Stomach (tissue), 9 donors: ENCODE results near the gene AADACL2. TPM values are rescaled to one million over a fixed set of nuclear protein-coding genes. Genes with fewer than 3 reads are reported as not detected.
"Not testable (repeated sequence)": the region's sequence is repeated elsewhere in the genome, so short reads cannot be mapped to it uniquely, and the experiment has no call there.

Experiments used
- DNase-seq, 2 donors: peaks; one replicate each; pipeline versions ENCODE4 v3.0.0 to v3.0.0-alpha.2; 2013 to 2019
- H3K27ac ChIP-seq, 5 donors: fragments of 200-600 bp in 4 of 5; sonication (generic) in 4 of 5; one replicate each; pipeline ENCODE4 v1.5.1; 2013 to 2019; ENCODE audit warnings: mild to moderate bottlenecking in 1 of 5, moderate library complexity in 1 of 5
- H3K27me3 ChIP-seq, 3 donors: fragments of 200-600 bp; sonication (generic); one replicate each; pipeline ENCODE4 v1.5.1; 2017 to 2019; ENCODE audit warnings: mixed run types in 1 of 3
- H3K36me3 ChIP-seq, 4 donors: fragments of 200-600 bp; sonication (generic); 1 replicate in 3 of 4; 2 replicates in 1 of 4; pipeline ENCODE4 v1.5.1; 2016 to 2019
- H3K4me1 ChIP-seq, 4 donors: fragments of 200-600 bp; sonication (generic); one replicate each; pipeline ENCODE4 v1.5.1; 2016 to 2019
- H3K4me3 ChIP-seq, 4 donors: fragments of 200-600 bp; sonication (generic) in 3 of 4; one replicate each; pipeline ENCODE4 v1.5.1; 2016 to 2019; ENCODE audit warnings: mild to moderate bottlenecking in 1 of 4
- H3K9me3 ChIP-seq, 4 donors: fragments of 200-600 bp; sonication (generic); one replicate each; pipeline ENCODE4 v1.5.1; 2016 to 2019
- EP300 ChIP-seq: sonication (generic); formaldehyde crosslinking; IDR thresholded peaks from one replicate; pipeline ENCODE4 v1.6.1; 2017; ENCODE audit warnings: antibody characterized with exemption
- POLR2A ChIP-seq, 4 donors: fragments of 450-650 bp; IDR thresholded peaks; one replicate each; pipeline ENCODE4 v1.6.1; 2016; ENCODE audit warnings: antibody characterized with exemption in 4 of 4, control low read depth in 2 of 4, mild to moderate bottlenecking in 1 of 4, moderate library complexity in 1 of 4
- POLR2AphosphoS5 ChIP-seq, 3 donors: sonication (generic); formaldehyde crosslinking; IDR thresholded peaks; one replicate each; pipeline ENCODE4 v1.6.1; 2016; ENCODE audit warnings: antibody characterized with exemption in 3 of 3
- WGBS, 5 donors: extraction: QIAGEN DNeasy Blood & Tissue Kit in 3 of 5; methylation state at CpG; one replicate each; pipeline versions ENCODE4 v1.1.5 to v1.1.7; 2013 to 2018; 5-methylcytosine and 5-hydroxymethylcytosine counted together
- intact Hi-C: fragments of 100-400 bp; cut with DNase I; formaldehyde crosslinking; loops from one replicate; pipeline ENCODE4 v1.15.1; 2023; ENCODE audit warnings: low total_unique reads
- polyA plus RNA-seq, 3 donors: library from polyadenylated mRNA; stranded (reverse); fragments of 200-250 nt; gene quantifications; one replicate each; pipeline ENCODE4 v1.2.3, GENCODE V29; 2013
- total RNA-seq, 5 donors: library from RNA; depleted of rRNA; stranded (reverse); fragments of >200 nt; gene quantifications; one replicate each; pipeline versions ENCODE4 v1.1.0 to v1.2.3, GENCODE V29; 2014 to 2016
- TF ChIP-seq, protein P1 (sequence below), 7 experiments: fragments of 450-650 bp in 4 of 7; fragments of 200-600 bp in 3 of 7; sonication (generic) in 3 of 7; IDR thresholded peaks; one replicate each; pipeline ENCODE4 v1.5.1; 2016 to 2019; ENCODE audit warnings: antibody characterized with exemption in 7 of 7, control low read depth in 2 of 7, mild to moderate bottlenecking in 1 of 7
- donor health status: healthy with polysubstance abuse.
- donor health status: Bipolar disorder and iron deficiency.
- donor health status: healthy.

The AADACL2 gene
- total and polyA plus RNA-seq, 8 donors = 0.92 TPM; not detected in 7

DNA sequence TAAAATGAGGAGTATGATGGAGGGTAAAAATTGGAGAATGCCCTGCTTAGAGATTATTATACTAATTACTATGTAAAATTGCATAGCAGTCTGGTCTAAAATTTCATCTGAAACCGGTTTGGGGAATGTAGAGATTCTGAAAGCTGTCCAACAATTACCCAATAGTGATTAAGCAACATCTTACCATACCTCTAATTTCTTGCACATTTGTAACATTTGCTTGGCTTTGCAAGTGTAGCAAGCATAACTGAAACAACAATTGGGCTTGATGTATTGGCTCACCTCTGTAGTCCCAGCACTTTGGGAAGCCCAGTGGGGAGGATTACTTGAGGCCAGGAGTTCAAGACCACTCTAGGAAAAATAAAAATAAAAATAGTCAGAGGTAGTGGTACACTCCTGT, 17.4 kb downstream of the AADACL2 start:
- intact Hi-C loops = no loop called here
- 37 to 59% (median 45%) methylated on average over 1 of the region's 1 CpG for WGBS, 5 donors

DNA sequence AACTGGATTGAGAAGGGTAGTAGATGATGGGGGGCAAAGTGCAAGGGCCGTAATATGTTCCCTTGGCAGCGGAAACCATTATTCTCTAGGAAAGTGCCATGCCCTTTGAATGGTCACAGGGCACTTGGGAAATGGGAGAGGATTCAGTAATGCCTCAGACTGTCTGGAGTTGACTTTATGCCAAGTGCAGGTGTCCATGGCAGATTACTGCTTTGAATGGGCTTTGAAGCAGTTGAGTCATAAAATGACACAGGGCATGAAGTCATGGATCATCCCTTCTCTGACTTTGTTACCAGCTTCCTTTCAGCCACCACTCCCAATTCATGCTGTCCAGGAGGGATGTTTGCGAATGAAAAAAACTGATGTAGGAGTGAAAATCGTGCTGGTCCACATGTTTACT, 20.1 kb downstream of the AADACL2 start:
- Histone ChIP-seq H3K9me3 (no peaks in the 10 kb centered on the region), H3K4me3 (no peak overlapping the region), H3K27ac (no peak overlapping the region), H3K36me3 (no peaks in the 10 kb centered on the region), H3K27me3 (no peaks in the 10 kb centered on the region), H3K4me1 (no peaks in the 10 kb centered on the region)
- 83 to 94% (median 93%) methylated on average over 4 of the region's 4 CpGs for WGBS, 5 donors
- DNase-seq = no peak
- intact Hi-C loops = no loop called here
- TF ChIP-seq POLR2A (IDR thresholded peaks at IDR 0.05) (no peak), EP300 (no peak), POLR2AphosphoS5 (IDR thresholded peaks at IDR 0.05) (no peak)
- TF ChIP-seq, protein P1, sequence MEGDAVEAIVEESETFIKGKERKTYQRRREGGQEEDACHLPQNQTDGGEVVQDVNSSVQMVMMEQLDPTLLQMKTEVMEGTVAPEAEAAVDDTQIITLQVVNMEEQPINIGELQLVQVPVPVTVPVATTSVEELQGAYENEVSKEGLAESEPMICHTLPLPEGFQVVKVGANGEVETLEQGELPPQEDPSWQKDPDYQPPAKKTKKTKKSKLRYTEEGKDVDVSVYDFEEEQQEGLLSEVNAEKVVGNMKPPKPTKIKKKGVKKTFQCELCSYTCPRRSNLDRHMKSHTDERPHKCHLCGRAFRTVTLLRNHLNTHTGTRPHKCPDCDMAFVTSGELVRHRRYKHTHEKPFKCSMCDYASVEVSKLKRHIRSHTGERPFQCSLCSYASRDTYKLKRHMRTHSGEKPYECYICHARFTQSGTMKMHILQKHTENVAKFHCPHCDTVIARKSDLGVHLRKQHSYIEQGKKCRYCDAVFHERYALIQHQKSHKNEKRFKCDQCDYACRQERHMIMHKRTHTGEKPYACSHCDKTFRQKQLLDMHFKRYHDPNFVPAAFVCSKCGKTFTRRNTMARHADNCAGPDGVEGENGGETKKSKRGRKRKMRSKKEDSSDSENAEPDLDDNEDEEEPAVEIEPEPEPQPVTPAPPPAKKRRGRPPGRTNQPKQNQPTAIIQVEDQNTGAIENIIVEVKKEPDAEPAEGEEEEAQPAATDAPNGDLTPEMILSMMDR (IDR thresholded peaks at IDR 0.05) = no peak

More for the DNA sequence above, 17.4 kb downstream of the AADACL2 start:
- Histone ChIP-seq H3K27me3 (no peaks in the 10 kb centered on the region), H3K4me1 (no peaks in the 10 kb centered on the region), H3K27ac (no peak overlapping the region), H3K36me3 (no peaks in the 10 kb centered on the region), H3K9me3 (peaks cover 0 to 5% (median 2%) of the 10 kb centered on the region in 4 donors), H3K4me3 (no peak overlapping the region)
- TF ChIP-seq, protein P1 (IDR thresholded peaks at IDR 0.05) = no peak
- no peak for TF ChIP-seq POLR2A (IDR thresholded peaks at IDR 0.05)
- TF ChIP-seq POLR2AphosphoS5 (IDR thresholded peaks at IDR 0.05) = no peak
- no peak for TF ChIP-seq EP300
- no peak for DNase-seq

DNA sequence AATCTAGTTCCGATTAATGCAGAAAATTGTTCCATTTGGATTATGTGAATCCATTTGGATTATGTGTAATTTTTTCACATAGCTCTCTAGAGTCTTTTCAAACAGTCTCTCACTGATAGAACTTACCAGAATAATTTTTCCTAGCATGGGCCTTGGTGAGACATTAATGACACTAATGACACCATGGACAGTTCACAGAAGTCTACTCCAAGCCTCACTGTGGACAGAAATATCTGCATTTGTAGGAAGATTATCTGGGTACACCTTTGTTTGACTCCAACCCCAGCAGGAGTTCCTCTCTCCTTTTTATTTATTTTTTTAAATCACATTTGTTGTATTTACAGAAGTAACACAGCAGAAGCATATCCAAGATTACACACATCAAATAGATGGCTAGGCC, 27.9 kb downstream of the AADACL2 start:
- Histone ChIP-seq H3K4me1 (no peaks in the 10 kb centered on the region), H3K4me3 (no peak overlapping the region), H3K9me3 (no peaks in the 10 kb centered on the region), H3K27ac (no peak overlapping the region), H3K36me3 (no peaks in the 10 kb centered on the region), H3K27me3 (no peaks in the 10 kb centered on the region)
- TF ChIP-seq, protein P1 (IDR thresholded peaks at IDR 0.05) = no peak
- no peak for TF ChIP-seq EP300
- no peak for TF ChIP-seq POLR2AphosphoS5 (IDR thresholded peaks at IDR 0.05)
- TF ChIP-seq POLR2A (IDR thresholded peaks at IDR 0.05) = no peak
- no peak for DNase-seq
- intact Hi-C loops = no loop called here
- WGBS, 5 donors = 86 to 100% (median 97%) methylated on average over 1 of the region's 1 CpG

DNA sequence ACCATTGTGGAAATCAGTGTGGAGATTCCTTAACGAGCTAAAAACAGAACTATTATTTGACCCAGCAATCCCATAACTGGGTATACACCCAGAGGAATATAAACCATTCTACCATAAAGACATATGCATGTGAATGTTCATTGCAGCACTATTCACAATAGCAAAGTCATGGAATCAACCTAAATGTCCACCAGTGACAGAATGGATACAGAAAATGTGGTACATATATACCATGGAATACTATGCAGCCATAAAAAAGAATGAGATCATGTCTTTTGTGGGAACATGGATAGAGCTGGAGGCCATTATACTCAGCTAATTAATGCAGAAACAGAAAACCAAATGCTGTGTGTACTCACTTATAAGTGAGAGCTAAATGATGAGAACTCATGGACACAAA, 31.0 kb downstream of the AADACL2 start:
- DNase-seq, H3K4me3 ChIP-seq, intact Hi-C loops, H3K9me3 ChIP-seq, H3K36me3 ChIP-seq, H3K27me3 ChIP-seq, H3K27ac ChIP-seq: not testable (repeated sequence)
- H3K4me1 ChIP-seq = peaks cover 0 to 15% (median 3%) of the 10 kb centered on the region in 4 donors
- WGBS, 5 donors = 85 to 91% (median 87%) methylated on average over 1 of the region's 1 CpG

DNA sequence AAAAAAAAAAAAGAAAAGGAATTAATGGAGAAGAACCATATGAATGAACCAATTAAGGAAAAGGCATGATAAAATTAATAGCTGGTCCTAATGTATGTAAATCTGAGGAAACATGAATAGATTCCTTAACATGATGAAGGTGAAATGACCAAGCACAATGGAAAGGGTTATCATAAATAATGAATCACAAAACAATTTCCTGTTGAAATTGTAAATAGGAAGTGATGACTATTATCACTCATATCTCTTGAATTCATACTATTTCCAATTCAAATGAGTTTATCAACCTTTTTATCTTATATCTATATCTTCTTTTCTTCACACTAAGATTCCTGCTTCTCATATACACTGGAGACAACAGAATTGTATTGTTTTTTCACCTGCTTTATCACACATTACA, 32.0 kb downstream of the AADACL2 start:
- no peaks in the 10 kb centered on the region for H3K9me3 ChIP-seq
- H3K4me3 ChIP-seq = no peak overlapping the region

More for the DNA sequence above, 32.0 kb downstream of the AADACL2 start:
- H3K27me3 ChIP-seq = no peaks in the 10 kb centered on the region
- no peak for DNase-seq
- intact Hi-C loops = no loop called here
- no peak overlapping the region for H3K27ac ChIP-seq
- peaks cover 4 to 23% (median 10%) of the 10 kb centered on the region in 4 donors for H3K4me1 ChIP-seq
- H3K36me3 ChIP-seq = no peaks in the 10 kb centered on the region
- TF ChIP-seq EP300 (no peak), POLR2A (IDR thresholded peaks at IDR 0.05) (no peak), POLR2AphosphoS5 (IDR thresholded peaks at IDR 0.05) (no peak)
- TF ChIP-seq, protein P1 (IDR thresholded peaks at IDR 0.05) = no peak
